HEK293 (cell line): ENCODE data around the gene GSTM5.
"Not testable (repeated sequence)": the region's sequence is repeated elsewhere in the genome, so short reads cannot be mapped to it uniquely, and the experiment has no call there.

Experiments
- CTCF ChIP-seq: fragments of 450-650 bp; formaldehyde crosslinking; IDR thresholded peaks from 2 replicates; pipeline ENCODE4 v1.5.1; 2016; ENCODE audit warnings: missing biosample characterization, missing genetic modification characterization
- PBX3 ChIP-seq: sonication (generic); formaldehyde crosslinking; IDR thresholded peaks from 2 replicates; pipeline ENCODE4 v1.8.1; 2022; ENCODE audit warnings: mild to moderate bottlenecking, moderate library complexity, missing genetic modification reagents
- REST ChIP-seq: fragments of 450-650 bp; formaldehyde crosslinking; IDR thresholded peaks from 2 replicates; pipeline ENCODE4 v1.5.1; 2016; ENCODE audit warnings: missing biosample characterization, missing genetic modification characterization
- SP2 ChIP-seq: fragments of 450-650 bp; formaldehyde crosslinking; IDR thresholded peaks from 2 replicates; pipeline ENCODE4 v1.5.1; 2016; ENCODE audit warnings: missing biosample characterization, missing genetic modification characterization
- TCF7L2 ChIP-seq: IDR thresholded peaks from 2 replicates; pipeline ENCODE4 v1.6.1; 2011; ENCODE audit warnings: low read depth, mild to moderate bottlenecking, inconsistent platforms, low read length, moderate library complexity, borderline replicate concordance
- ZBTB26 ChIP-seq: fragments of 450-650 bp; formaldehyde crosslinking; optimal IDR thresholded peaks from 2 replicates; pipeline ENCODE3; 2016; ENCODE audit warnings: missing biosample characterization, mild to moderate bottlenecking, missing genetic modification characterization
- ZFP37 ChIP-seq: fragments of 450-650 bp; formaldehyde crosslinking; IDR thresholded peaks from 2 replicates; pipeline ENCODE4 v1.5.1; 2016; ENCODE audit warnings: missing biosample characterization, missing genetic modification characterization
- ZNF239 ChIP-seq: fragments of 450-650 bp; formaldehyde crosslinking; IDR thresholded peaks from 2 replicates; pipeline ENCODE4 v1.5.1; 2016; ENCODE audit warnings: missing biosample characterization, missing genetic modification characterization
- ZNF24 ChIP-seq: fragments of 450-650 bp; formaldehyde crosslinking; IDR thresholded peaks from 2 replicates; pipeline ENCODE4 v1.5.1; 2016; ENCODE audit warnings: missing biosample characterization, missing genetic modification characterization
- ZNF292 ChIP-seq: fragments of 450-650 bp; formaldehyde crosslinking; IDR thresholded peaks from 2 replicates; pipeline ENCODE4 v1.5.1; 2016; ENCODE audit warnings: low read depth, missing biosample characterization, missing genetic modification characterization, borderline replicate concordance
- ZNF426 ChIP-seq: fragments of 450-650 bp; formaldehyde crosslinking; IDR thresholded peaks from 2 replicates; pipeline ENCODE4 v1.5.1; 2017; ENCODE audit warnings: missing biosample characterization, missing genetic modification characterization, mild to moderate bottlenecking, inconsistent platforms, moderate library complexity
- ZNF529 ChIP-seq: fragments of 450-650 bp; formaldehyde crosslinking; IDR thresholded peaks from 2 replicates; pipeline ENCODE4 v1.5.1; 2017; ENCODE audit warnings: missing genetic modification characterization, missing biosample characterization; ENCODE audit not compliant: insufficient replicate concordance

GRCh38 chr1:109694400-109694799, 17.7 kb upstream of the GSTM5 start:
- not testable (repeated sequence) for TF ChIP-seq ZNF292 (tag by site-specific recombination); CTCF (tag by site-specific recombination); ZNF24 (tag by site-specific recombination); TCF7L2; ZFP37 (tag by site-specific recombination); SP2 (tag by site-specific recombination); REST; ZBTB26 (tag by site-specific recombination); ZNF529 (tag by site-specific recombination); ZNF426 (tag by site-specific recombination); PBX3; ZNF239 (tag by site-specific recombination)
